ENCODE data around the gene STK33.
"Not testable (repeated sequence)": the region's sequence is repeated elsewhere in the genome, so short reads cannot be mapped to it uniquely, and the experiment has no call there.

STK33 gene

DNA sequence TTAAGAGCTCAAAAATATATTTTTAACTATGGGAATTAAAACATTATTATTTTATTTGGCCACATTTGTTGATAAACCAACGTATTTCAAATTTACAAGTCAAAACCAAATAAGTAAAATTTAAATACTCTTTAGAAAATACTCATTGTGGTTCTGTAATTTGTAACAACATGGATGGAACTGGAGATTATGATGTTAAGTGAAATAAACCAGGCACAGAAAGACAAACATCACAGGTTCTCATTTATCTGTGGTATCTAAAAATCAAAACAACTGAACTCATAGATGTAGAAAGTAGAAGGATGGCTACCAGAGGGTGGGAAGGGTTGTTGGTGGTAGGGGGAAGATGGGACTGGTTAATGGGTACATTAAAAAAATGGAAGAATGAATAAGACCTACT, 50.8 kb downstream of the STK33 start:
- DNase-seq (ENCODE audit: low read depth): no peak

DNA sequence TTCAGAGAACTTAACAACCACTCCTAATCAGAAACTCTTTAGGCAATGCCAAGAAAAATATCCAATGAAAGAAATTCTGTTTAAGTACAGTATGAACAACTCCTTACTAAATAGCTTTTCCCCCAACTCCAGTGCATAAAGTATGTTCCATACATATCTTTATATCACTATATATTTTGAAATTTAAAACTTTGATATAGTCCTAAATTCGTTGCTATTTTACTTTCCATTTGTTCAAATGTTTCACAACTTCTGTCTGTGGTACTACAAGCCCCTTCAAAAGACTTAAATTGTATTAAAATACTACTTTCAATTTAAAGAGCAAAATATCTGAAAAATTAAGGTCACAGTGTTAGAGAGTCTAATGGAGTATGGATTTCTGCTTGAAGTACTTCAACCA, 52.6 kb downstream of the STK33 start:
- DNase-seq (ENCODE audit: low read depth): no peak

DNA sequence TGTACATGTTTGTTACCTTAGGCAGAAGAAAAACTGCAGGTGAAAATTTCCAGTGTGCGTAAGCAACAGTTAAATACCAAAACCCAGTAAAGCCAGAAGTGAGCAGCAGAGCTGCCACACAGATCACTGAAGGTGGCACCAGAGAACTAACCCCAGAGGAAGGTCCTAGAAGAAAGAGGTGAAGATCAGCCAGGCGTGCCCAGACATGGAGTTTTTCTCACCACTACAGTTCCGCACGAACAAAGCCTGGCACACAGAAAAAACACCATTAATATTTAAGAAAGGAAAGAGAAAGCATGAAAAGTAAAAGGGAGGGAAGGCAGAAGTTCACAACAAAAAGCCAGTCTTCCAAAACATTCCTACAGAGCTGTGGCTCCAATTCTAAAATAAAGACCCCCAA, 60.7 kb downstream of the STK33 start:
- DNase-seq (ENCODE audit: low read depth): no peak

- no peak for DNase-seq (ENCODE audit: low read depth)
Measured at GRCh38 chr11:8532475-8532874, 61.6 kb downstream of the STK33 start.

- no peak for DNase-seq (ENCODE audit: low read depth)
Measured at GRCh38 chr11:8531982-8532381, 62.0 kb downstream of the STK33 start.

DNA sequence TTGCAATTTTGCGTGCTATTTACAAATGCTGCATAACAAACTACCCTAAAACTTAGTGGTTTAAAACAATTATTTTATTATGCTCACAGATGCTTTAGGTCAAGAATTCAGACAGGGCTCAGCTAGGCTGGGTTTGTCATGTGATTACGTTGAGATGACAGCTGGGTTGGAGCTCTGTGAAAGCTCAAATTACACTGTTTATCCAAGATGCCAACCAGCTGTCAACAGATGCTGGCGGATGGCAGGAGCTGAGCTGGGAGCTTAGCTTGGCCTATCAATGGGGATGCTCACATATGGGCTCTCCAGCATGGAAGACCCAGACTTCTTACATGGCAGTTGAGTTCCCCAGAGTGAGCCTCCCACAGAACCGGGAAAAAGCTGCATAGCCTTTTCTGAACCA, 62.7 kb downstream of the STK33 start:
- DNase-seq (ENCODE audit: low read depth): no peak

DNA sequence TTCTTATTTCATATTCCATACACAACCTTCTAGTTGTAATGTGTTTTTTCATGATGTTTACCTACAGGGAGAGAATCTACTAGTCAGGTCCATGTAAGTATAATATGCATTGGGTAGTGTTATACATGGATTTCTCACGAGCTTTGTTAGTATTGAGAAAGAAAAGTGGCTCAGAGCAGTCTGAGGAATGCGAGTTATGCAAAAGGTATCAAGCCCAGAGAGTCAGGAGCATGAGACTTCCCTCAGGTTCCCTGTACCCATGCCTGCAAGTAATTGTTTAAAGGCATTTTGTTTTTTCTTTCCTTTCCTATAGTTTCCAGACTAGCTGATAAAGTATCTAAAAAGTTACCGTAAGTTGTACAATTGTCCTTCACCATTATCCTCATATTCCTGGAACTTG, 66.1 kb downstream of the STK33 start:
- DNase-seq (ENCODE audit: low read depth): no peak

GRCh38 chr11:8523396-8523795, 70.6 kb downstream of the STK33 start:
- DNase-seq (ENCODE audit: low read depth): no peak

GRCh38 chr11:8512547-8512946, 81.5 kb downstream of the STK33 start:
- no peak for DNase-seq (ENCODE audit: low read depth)

DNA sequence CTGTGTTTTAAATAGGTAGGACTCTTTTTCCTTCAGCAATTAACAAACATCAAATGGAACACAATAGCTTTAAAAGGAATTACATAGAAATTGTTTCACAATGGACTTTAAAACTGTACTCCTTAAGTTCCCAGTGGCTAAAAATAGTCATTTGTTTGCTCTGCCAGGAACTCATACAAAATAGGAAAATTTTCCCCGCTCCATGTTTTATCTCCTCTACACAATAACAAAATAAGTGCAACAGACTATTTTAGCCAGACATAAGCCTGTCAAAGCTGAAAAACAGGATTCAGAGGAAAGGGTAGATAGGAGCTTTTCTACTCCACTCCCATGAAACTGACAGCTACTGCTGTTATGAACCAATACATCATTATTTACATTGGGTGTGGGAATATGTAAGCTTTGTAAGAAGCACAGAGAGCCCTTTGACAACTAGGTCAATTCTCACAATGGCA, 90.1 kb downstream of the STK33 start:
- DNase-seq (ENCODE audit: low read depth): no peak

DNA sequence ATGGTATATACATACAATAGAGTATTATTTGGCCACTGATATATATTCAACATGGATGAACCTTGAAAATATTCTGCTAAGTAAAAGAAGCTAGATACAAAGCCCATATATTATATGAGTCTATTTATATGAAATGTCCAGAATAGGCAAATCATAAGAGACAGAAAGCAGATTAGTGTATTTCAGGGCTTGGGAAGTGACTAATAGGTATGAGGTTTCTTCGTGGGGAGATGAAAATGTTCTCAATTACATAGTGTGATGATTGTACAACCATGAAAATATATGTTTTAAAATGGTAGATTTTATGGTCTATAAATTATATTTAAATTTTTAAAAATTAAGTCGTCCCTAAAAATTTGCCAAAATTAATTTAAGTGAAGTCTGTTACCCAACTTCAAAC, 92.2 kb downstream of the STK33 start:
- DNase-seq (ENCODE audit: low read depth): peak; percentile 3

- DNase-seq (ENCODE audit: low read depth): no peak
Measured at GRCh38 chr11:8488395-8488794, 105.6 kb downstream of the STK33 start.

DNA sequence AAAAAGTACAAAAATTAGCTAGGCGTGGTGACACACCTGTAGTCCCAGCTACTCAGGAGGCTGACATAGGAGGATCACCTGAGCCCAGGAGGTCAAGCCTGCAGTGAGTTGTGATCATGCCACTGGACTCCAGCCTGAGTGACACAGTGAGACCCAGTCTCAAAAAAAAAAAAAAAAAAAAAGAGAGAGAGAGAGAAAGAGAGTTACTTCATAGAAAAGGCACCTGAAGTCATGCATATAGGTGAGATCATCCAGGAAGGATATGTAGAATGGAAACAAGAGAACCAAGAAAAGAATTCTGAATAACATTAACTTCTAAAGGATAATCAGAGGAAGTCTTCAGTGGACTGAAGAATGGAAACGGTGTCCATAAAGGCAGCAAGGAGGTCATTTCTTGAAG, 106.8 kb downstream of the STK33 start:
- no peak for DNase-seq (ENCODE audit: low read depth)

- DNase-seq (ENCODE audit: low read depth): no peak
Measured at GRCh38 chr11:8484251-8484650, 109.8 kb downstream of the STK33 start.

GRCh38 chr11:8480858-8481257, 113.2 kb downstream of the STK33 start:
- peak; percentile 10 for DNase-seq (ENCODE audit: low read depth)

DNA sequence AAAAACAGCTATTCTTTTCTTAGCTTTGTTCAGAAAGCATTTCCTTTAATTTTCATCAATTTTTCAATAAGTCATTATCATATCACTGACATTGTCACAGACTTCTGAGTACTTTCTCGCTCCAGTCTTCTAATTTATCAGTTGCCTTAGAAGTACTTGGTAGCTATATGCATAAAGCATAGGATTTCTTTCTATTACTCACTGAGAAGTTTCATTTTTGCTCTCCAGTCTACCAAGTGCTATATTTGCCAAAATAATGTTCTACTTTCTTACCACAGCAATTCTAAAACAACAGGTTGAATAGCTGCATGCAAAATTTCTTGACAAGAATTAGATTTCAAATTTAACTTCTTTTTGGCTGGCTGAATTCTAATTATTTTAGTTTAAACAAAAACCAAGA, 116.3 kb downstream of the STK33 start:
- DNase-seq (ENCODE audit: low read depth): no peak

DNA sequence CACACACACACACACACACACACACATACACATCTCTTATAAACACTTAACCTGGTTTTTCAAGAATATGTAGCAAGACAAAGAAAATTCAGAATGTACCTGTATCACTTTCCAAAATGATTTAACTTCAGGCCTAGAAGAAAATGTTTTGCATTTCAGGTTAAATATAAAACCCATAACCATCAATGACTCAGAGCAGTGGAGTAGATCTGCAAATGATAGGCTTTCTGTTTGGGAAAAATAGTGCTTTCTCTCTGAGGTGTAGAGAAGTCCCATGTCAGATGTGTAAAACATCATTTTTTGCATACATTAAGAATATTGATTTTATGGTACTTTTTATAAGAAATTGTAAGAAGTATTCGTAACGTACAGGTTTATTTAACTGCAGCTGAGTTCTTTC, 116.9 kb downstream of the STK33 start:
- no peak for DNase-seq (ENCODE audit: low read depth)

GRCh38 chr11:8467806-8468205, 126.2 kb downstream of the STK33 start:
- DNase-seq (ENCODE audit: low read depth): not testable (repeated sequence)

DNA sequence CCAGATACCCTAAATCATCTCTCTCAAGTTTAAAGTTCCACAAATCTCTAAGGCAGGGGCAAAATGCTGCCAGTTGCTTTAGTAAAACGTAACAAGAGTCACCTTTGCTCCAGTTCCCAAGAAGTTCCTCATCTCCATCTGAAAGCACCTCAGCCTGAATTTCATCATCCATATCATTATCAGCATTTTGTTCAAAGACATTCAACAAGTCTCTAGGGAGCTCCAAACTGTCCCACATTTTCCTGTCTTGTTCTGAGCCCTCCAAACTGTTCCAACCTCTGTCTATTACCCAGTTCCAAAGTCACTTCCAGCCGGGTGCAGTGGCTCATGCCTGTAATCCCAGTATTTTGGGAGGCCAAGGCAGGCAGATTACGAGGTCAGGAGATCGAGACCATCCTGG, 126.7 kb downstream of the STK33 start:
- DNase-seq (ENCODE audit: low read depth): not testable (repeated sequence)

GRCh38 chr11:8466884-8467283, 127.1 kb downstream of the STK33 start:
- DNase-seq (ENCODE audit: low read depth): not testable (repeated sequence)

GRCh38 chr11:8459711-8460399, 134.2 kb downstream of the STK33 start:
- DNase-seq (ENCODE audit: low read depth): no peak

DNA sequence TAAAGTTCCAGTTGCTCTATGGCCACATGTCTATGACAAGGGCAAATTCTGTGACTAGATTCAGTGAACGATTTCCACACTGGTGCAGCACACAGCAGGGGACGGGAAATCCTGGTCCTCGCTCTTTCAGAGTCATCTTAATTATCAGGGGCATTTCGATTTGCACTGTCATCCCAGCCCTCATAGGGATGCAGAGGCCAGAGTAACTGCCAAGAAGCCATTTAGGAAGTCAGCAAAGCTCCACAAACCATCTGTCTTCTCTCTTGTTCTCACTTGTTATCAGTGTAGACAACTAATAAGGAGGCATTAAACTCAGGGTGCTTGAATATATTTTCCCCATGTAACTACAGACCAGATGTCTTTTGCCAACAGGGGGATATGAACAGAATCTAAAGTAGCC, 151.7 kb downstream of the STK33 start:
- DNase-seq (ENCODE audit: low read depth): no peak

- no peak for DNase-seq (ENCODE audit: low read depth)
Measured at GRCh38 chr11:8440649-8441048, 153.4 kb downstream of the STK33 start.

GRCh38 chr11:8429483-8429882, 164.5 kb downstream of the STK33 start:
- DNase-seq (ENCODE audit: low read depth): no peak

DNA sequence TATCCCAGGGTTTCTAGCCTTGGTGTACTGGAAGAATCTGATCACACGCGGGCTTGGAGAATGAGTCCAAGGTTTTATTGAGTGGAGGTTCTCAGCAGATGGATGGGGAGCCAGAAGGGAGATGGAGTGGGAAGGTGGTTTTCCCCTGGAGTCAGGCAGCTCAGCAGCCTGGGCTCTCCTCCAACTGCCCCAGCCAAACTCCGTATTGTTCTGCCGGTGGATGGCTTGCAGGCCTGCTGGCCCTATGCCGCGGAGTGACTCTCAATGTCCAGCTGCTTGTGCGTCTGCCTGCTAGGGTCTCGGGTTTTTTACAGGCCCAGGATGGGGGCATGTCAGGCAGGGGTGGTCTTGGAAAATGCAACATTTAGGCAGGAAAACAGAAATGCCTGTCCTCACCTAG, 168.0 kb downstream of the STK33 start:
- DNase-seq (ENCODE audit: low read depth): no peak
